Activated naive CD4-positive, alpha-beta T cell treated with anti-CD3 and anti-CD28 coated beads, Interleukin-2, amount 50 U/mL, for 24 hours (primary cell): ENCODE data around the gene ADARB1.
A peak's percentile ranks its signal among the peaks of the same experiment; 100 is the strongest.

Source experiments
- H3K27ac Mint-ChIP-seq: one replicate; pipeline ENCODE4 v1.8.0; 2021; ENCODE audit warnings: mild to moderate bottlenecking, mixed read lengths
- H3K27me3 Mint-ChIP-seq: one replicate; pipeline ENCODE4 v1.8.0; 2021; ENCODE audit warnings: mixed read lengths
- H3K36me3 Mint-ChIP-seq: one replicate; pipeline ENCODE4 v1.8.0; 2021; ENCODE audit warnings: mixed read lengths
- H3K4me1 Mint-ChIP-seq: one replicate; pipeline ENCODE4 v1.8.0; 2021; ENCODE audit warnings: mixed read lengths
- H3K4me3 Mint-ChIP-seq: one replicate; pipeline ENCODE4 v1.8.0; 2021; ENCODE audit warnings: mild to moderate bottlenecking, mixed read lengths
- H3K9me3 Mint-ChIP-seq: one replicate; pipeline ENCODE4 v1.8.0; 2021; ENCODE audit warnings: mixed read lengths

ADARB1 gene

DNA sequence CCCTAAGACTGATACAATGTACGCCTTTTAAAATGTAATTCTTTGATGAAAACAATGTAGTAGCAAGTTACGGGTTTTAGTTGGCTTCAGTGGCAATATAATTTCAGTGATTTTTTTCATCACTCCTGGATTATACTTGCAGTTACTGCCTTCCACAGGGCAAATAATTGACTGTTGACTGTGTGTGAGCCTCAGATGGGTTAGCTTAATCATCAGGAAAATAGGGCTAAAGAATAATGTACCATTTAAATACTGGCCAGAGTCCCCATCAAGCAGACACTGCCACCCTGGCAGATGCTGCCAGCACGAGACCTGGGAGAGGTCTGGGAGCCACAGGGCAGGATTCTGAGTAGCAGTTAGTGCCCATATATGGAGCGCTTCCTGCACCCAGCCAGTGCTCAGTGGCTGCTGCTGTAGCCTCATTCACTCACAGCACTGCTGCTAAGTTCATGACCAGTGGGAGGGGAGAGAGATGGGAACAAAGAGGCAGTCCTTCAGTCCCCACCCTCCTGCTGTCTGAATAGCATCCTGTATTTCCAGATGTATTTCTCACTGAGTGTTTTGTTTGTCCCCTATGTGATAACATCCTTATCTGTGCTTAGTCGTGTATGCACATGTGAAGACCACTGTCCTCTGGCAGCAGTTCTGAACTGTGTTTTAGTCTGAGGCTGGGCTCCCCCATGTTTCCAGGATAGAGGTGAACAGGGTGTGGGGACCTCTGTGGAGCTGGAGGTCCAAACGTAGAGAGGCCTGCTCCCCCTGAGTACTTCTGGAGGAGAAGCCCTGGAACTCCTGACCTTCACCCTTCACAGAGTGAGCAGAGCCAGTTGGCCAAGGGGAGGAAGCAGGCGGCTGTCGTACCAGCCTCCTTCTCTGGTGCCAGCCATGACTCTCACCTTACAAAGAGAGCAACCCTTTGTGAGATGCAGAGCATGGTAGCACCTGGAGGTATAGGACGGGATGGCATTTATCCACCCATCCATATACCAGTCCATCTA, 80.4 kb downstream of the ADARB1 start:
- peaks cover 2% of the 10 kb centered on the region for H3K36me3 Mint-ChIP-seq
- H3K27ac Mint-ChIP-seq = no peak overlapping the region
- H3K27me3 Mint-ChIP-seq = no peaks in the 10 kb centered on the region
- no peak overlapping the region for H3K4me3 Mint-ChIP-seq
- H3K4me1 Mint-ChIP-seq = peaks cover 41% of the 10 kb centered on the region
- no peaks in the 10 kb centered on the region for H3K9me3 Mint-ChIP-seq

GRCh38 chr21:45155910-45156309, 81.5 kb downstream of the ADARB1 start:
- H3K27me3 Mint-ChIP-seq = no peaks in the 10 kb centered on the region
- H3K4me1 Mint-ChIP-seq = peaks cover 41% of the 10 kb centered on the region
- H3K4me3 Mint-ChIP-seq = no peak overlapping the region
- peaks cover 2% of the 10 kb centered on the region for H3K36me3 Mint-ChIP-seq
- no peaks in the 10 kb centered on the region for H3K9me3 Mint-ChIP-seq
- H3K27ac Mint-ChIP-seq = no peak overlapping the region

- no peaks in the 10 kb centered on the region for H3K27me3 Mint-ChIP-seq
- H3K36me3 Mint-ChIP-seq = peaks cover 2% of the 10 kb centered on the region
- H3K27ac Mint-ChIP-seq = no peak overlapping the region
- H3K4me1 Mint-ChIP-seq = peaks cover 41% of the 10 kb centered on the region
- H3K4me3 Mint-ChIP-seq = no peak overlapping the region
- no peaks in the 10 kb centered on the region for H3K9me3 Mint-ChIP-seq
These were observed 82.1 kb downstream of the ADARB1 start for GRCh38 chr21:45156459-45156858.

DNA sequence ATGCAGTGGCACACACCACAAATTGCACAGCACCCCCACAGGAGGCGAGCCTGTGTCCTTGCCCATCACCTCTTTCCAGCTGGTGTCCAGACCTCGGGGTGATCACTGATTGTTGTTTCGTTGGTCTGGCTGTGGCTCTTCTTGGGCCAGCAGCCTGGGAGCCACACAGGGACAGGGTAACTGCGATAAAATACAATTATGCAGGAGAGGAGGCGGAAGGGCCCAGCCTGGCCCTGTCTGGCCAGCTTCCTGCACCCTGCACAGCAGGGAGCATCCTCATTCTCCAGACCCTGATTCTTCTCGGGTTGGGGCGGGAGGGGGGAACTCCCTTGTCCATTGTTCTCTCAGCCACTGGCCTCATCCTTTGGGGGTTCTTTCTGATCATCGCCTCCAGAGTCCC, 83.6 kb downstream of the ADARB1 start:
- no peaks in the 10 kb centered on the region for H3K9me3 Mint-ChIP-seq
- H3K4me1 Mint-ChIP-seq = peaks cover 26% of the 10 kb centered on the region

GRCh38 chr21:45158491-45159423, 84.4 kb downstream of the ADARB1 start:
- Mint-ChIP-seq H3K27ac (no peak overlapping the region), H3K9me3 (no peaks in the 10 kb centered on the region), H3K36me3 (peaks cover 5% of the 10 kb centered on the region), H3K4me1 (peaks cover 18% of the 10 kb centered on the region), H3K4me3 (no peak overlapping the region), H3K27me3 (no peaks in the 10 kb centered on the region)

More for the DNA sequence above, 83.6 kb downstream of the ADARB1 start:
- no peak overlapping the region for H3K4me3 Mint-ChIP-seq
- H3K27ac Mint-ChIP-seq = no peak overlapping the region
- H3K36me3 Mint-ChIP-seq = peaks cover 5% of the 10 kb centered on the region
- H3K27me3 Mint-ChIP-seq = no peaks in the 10 kb centered on the region

- H3K27ac Mint-ChIP-seq = no peak overlapping the region
These were observed 85.8 kb downstream of the ADARB1 start for GRCh38 chr21:45160198-45160597.

GRCh38 chr21:45161038-45161945, 86.9 kb downstream of the ADARB1 start:
- H3K36me3 Mint-ChIP-seq = peaks cover 5% of the 10 kb centered on the region
- no peaks in the 10 kb centered on the region for H3K27me3 Mint-ChIP-seq
- H3K27ac Mint-ChIP-seq = no peak overlapping the region
- H3K9me3 Mint-ChIP-seq = no peaks in the 10 kb centered on the region
- no peaks in the 10 kb centered on the region for H3K4me1 Mint-ChIP-seq
- H3K4me3 Mint-ChIP-seq = no peak overlapping the region

More at GRCh38 chr21:45160198-45160597, 85.8 kb downstream of the ADARB1 start:
- no peak overlapping the region for H3K4me3 Mint-ChIP-seq
- peaks cover 4% of the 10 kb centered on the region for H3K4me1 Mint-ChIP-seq
- H3K9me3 Mint-ChIP-seq = no peaks in the 10 kb centered on the region
- no peaks in the 10 kb centered on the region for H3K27me3 Mint-ChIP-seq
- peaks cover 5% of the 10 kb centered on the region for H3K36me3 Mint-ChIP-seq

DNA sequence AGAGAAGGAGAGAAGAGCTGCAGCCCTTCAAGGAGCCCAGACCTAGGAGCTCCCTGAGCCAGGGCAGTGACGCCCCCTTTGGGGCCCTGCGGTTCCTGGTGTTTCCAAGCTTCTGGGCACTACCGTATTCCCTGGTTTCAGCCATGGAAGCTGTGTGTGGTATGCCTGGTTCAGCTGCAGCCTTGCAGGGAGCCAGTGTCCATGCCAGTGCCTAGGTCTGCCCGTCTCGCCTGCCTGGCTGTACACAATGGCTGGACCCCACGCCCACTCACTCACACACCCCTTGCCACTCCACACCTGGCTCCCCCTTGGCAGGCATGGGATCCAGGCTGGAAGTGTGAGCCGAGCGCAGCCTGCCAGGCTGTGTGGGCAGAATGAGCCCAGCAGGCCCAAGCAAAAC, 87.7 kb downstream of the ADARB1 start:
- no peak overlapping the region for H3K27ac Mint-ChIP-seq
- H3K36me3 Mint-ChIP-seq = peaks cover 5% of the 10 kb centered on the region
- H3K4me1 Mint-ChIP-seq = no peaks in the 10 kb centered on the region
- no peak overlapping the region for H3K4me3 Mint-ChIP-seq
- no peaks in the 10 kb centered on the region for H3K27me3 Mint-ChIP-seq
- no peaks in the 10 kb centered on the region for H3K9me3 Mint-ChIP-seq

GRCh38 chr21:45162809-45163208, 88.4 kb downstream of the ADARB1 start:
- Mint-ChIP-seq H3K4me3 (no peak overlapping the region), H3K27ac (no peak overlapping the region), H3K27me3 (no peaks in the 10 kb centered on the region), H3K4me1 (no peaks in the 10 kb centered on the region), H3K36me3 (peaks cover 5% of the 10 kb centered on the region), H3K9me3 (no peaks in the 10 kb centered on the region)

GRCh38 chr21:45163413-45164123, 89.2 kb downstream of the ADARB1 start:
- H3K4me1 Mint-ChIP-seq = peaks cover 3% of the 10 kb centered on the region
- H3K27ac Mint-ChIP-seq = peak overlapping the region; percentile 46
- H3K9me3 Mint-ChIP-seq = no peaks in the 10 kb centered on the region
- no peaks in the 10 kb centered on the region for H3K27me3 Mint-ChIP-seq
- H3K36me3 Mint-ChIP-seq = peaks cover 5% of the 10 kb centered on the region
- no peak overlapping the region for H3K4me3 Mint-ChIP-seq

GRCh38 chr21:45164124-45164511, 89.7 kb downstream of the ADARB1 start:
- Mint-ChIP-seq H3K27me3 (no peaks in the 10 kb centered on the region), H3K27ac (no peak overlapping the region), H3K4me3 (no peak overlapping the region), H3K36me3 (peaks cover 3% of the 10 kb centered on the region), H3K9me3 (no peaks in the 10 kb centered on the region), H3K4me1 (peaks cover 9% of the 10 kb centered on the region)

- H3K9me3 Mint-ChIP-seq = no peaks in the 10 kb centered on the region
- H3K27me3 Mint-ChIP-seq = no peaks in the 10 kb centered on the region
- no peak overlapping the region for H3K4me3 Mint-ChIP-seq
- peaks cover 3% of the 10 kb centered on the region for H3K36me3 Mint-ChIP-seq
- no peak overlapping the region for H3K27ac Mint-ChIP-seq
- peaks cover 16% of the 10 kb centered on the region for H3K4me1 Mint-ChIP-seq
These were observed 90.5 kb downstream of the ADARB1 start for GRCh38 chr21:45164838-45165237.

GRCh38 chr21:45166931-45167330, 92.6 kb downstream of the ADARB1 start:
- Mint-ChIP-seq H3K36me3 (peaks cover 5% of the 10 kb centered on the region), H3K4me3 (no peak overlapping the region), H3K4me1 (peaks cover 27% of the 10 kb centered on the region), H3K9me3 (no peaks in the 10 kb centered on the region), H3K27me3 (no peaks in the 10 kb centered on the region), H3K27ac (no peak overlapping the region)

DNA sequence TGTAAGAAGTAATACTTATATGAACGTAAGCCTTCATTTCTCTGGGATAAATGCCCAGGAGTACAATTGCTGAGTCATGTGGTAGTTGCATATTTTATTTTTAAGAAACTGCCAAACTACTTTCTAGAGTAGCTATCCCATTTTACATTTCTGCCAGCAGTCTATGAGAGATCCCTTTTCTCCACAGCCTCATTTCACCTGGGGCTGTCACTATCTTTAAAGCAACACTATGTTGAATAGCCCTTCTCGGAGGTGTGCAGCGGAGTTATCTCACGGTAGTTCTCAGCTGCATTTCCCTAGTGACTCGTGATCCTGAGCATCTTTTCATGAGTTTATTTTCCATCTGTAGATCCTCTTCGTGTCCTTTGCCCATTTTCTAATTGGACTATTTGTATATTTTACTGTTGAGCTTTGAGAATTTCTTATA, 93.4 kb downstream of the ADARB1 start:
- no peak overlapping the region for H3K27ac Mint-ChIP-seq

More for the DNA sequence above, 93.4 kb downstream of the ADARB1 start:
- H3K4me3 Mint-ChIP-seq = no peak overlapping the region
- no peaks in the 10 kb centered on the region for H3K9me3 Mint-ChIP-seq
- H3K4me1 Mint-ChIP-seq = peaks cover 27% of the 10 kb centered on the region
- peaks cover 2% of the 10 kb centered on the region for H3K36me3 Mint-ChIP-seq
- no peaks in the 10 kb centered on the region for H3K27me3 Mint-ChIP-seq
